Activated CD8-positive, alpha-beta T cell treated with anti-CD3 and anti-CD28 coated beads for 36 hours (primary cell): ENCODE data around the gene SYT1. TPM values are rescaled to one million over a fixed set of nuclear protein-coding genes. Genes with fewer than 3 reads are reported as not detected.

ENCODE experiments used
- ATAC-seq: fragments of 200-7000 bp; cut with Tn5 transposase; one replicate; pipeline ENCODE4 v1.10.0; 2021; ENCODE audit warnings: mild to moderate bottlenecking, moderate library complexity
- CTCF ChIA-PET: fragments of 350-600 bp; sonication (Branson Sonifier 250); formaldehyde crosslinking; loops from one replicate; lab custom pipeline; 2021; ENCODE audit warnings: antibody characterized with exemption; lab: Charles Lee
- POLR2A ChIA-PET: fragments of 350-600 bp; sonication (Branson Sonifier 250); formaldehyde crosslinking; loops from one replicate; lab custom pipeline; 2021; ENCODE audit warnings: antibody characterized with exemption; lab: Charles Lee
- DNase-seq: peaks from one replicate; pipeline ENCODE4 v3.0.0-alpha.2; 2020
- H3K27ac Mint-ChIP-seq: one replicate; pipeline ENCODE4 v1.8.0; 2021; ENCODE audit warnings: mild to moderate bottlenecking, mixed read lengths
- H3K27me3 Mint-ChIP-seq: one replicate; pipeline ENCODE4 v1.8.0; 2021; ENCODE audit warnings: mixed read lengths
- H3K36me3 Mint-ChIP-seq: one replicate; pipeline ENCODE4 v1.8.0; 2021; ENCODE audit warnings: low read depth, mixed read lengths
- H3K4me1 Mint-ChIP-seq: one replicate; pipeline ENCODE4 v1.8.0; 2021; ENCODE audit warnings: low read depth, mixed read lengths
- H3K4me3 Mint-ChIP-seq: one replicate; pipeline ENCODE4 v1.8.0; 2021; ENCODE audit warnings: mild to moderate bottlenecking, moderate library complexity, mixed read lengths
- H3K9me3 Mint-ChIP-seq: one replicate; pipeline ENCODE4 v1.8.0; 2021; ENCODE audit warnings: mixed read lengths
- CTCF ChIP-seq: fragments of 200-600 bp; IDR thresholded peaks from one replicate; pipeline ENCODE4 v1.8.0; 2022; ENCODE audit warnings: antibody characterized with exemption, mild to moderate bottlenecking
- intact Hi-C: fragments of 100-400 bp; cut with micrococcal nuclease; formaldehyde crosslinking; loops from one replicate; pipeline ENCODE4 v1.10.0; 2022
- total RNA-seq, 2 experiments: library from RNA; stranded (reverse); gene quantifications; one replicate each; pipeline ENCODE4 v1.2.3, GENCODE V29; 2021

Gene SYT1
- total RNA-seq, 2 experiments from 2014 or later, result not detected

GRCh38 chr12:79217306-79217705, 352.7 kb downstream of the SYT1 start:
- DNase-seq, result no peak
- Mint-ChIP-seq H3K9me3 (peaks cover 13% of the 10 kb centered on the region), H3K4me3 (no peak overlapping the region), H3K27ac (no peak overlapping the region), H3K27me3 (no peaks in the 10 kb centered on the region), H3K36me3 (no peaks in the 10 kb centered on the region), H3K4me1 (no peaks in the 10 kb centered on the region)
- ChIA-PET POLR2A (no interaction called here), CTCF (no interaction called here)
- ATAC-seq, result no peak
- intact Hi-C loops, result no loop called here
- no peak for TF ChIP-seq CTCF

GRCh38 chr12:79223210-79223609, 358.6 kb downstream of the SYT1 start:
- DNase-seq (no peak), ATAC-seq (no peak)
- intact Hi-C loops, result no loop called here
- Mint-ChIP-seq H3K9me3 (peaks cover 12% of the 10 kb centered on the region), H3K36me3 (peaks cover 1% of the 10 kb centered on the region), H3K27me3 (no peaks in the 10 kb centered on the region), H3K4me3 (no peak overlapping the region), H3K27ac (no peak overlapping the region), H3K4me1 (no peaks in the 10 kb centered on the region)
- ChIA-PET CTCF (no interaction called here), POLR2A (no interaction called here)
- no peak for TF ChIP-seq CTCF

GRCh38 chr12:79223761-79224160, 359.2 kb downstream of the SYT1 start:
- ATAC-seq (no peak), DNase-seq (no peak)
- H3K27me3 Mint-ChIP-seq, result no peaks in the 10 kb centered on the region
- intact Hi-C loops, result no loop called here
- H3K9me3 Mint-ChIP-seq, result peaks cover 12% of the 10 kb centered on the region
- no peak overlapping the region for H3K4me3 Mint-ChIP-seq
- no peak overlapping the region for H3K27ac Mint-ChIP-seq
- POLR2A ChIA-PET, result no interaction called here
- no peaks in the 10 kb centered on the region for H3K4me1 Mint-ChIP-seq
- H3K36me3 Mint-ChIP-seq, result peaks cover 1% of the 10 kb centered on the region
- CTCF ChIA-PET, result no interaction called here
- no peak for TF ChIP-seq CTCF

- Mint-ChIP-seq H3K4me3 (no peak overlapping the region), H3K27me3 (no peaks in the 10 kb centered on the region), H3K27ac (no peak overlapping the region), H3K4me1 (no peaks in the 10 kb centered on the region), H3K9me3 (peaks cover 3% of the 10 kb centered on the region), H3K36me3 (peaks cover 1% of the 10 kb centered on the region)
- ATAC-seq, result no peak
- intact Hi-C loops, result no loop called here
- TF ChIP-seq CTCF, result no peak
- DNase-seq, result no peak
- ChIA-PET POLR2A (no interaction called here), CTCF (no interaction called here)
Measured at GRCh38 chr12:79227091-79227490, 362.5 kb downstream of the SYT1 start.

- Mint-ChIP-seq H3K4me1 (no peaks in the 10 kb centered on the region), H3K4me3 (no peak overlapping the region), H3K36me3 (no peaks in the 10 kb centered on the region), H3K27me3 (no peaks in the 10 kb centered on the region), H3K9me3 (peaks cover 1% of the 10 kb centered on the region), H3K27ac (no peak overlapping the region)
- intact Hi-C loops, result no loop called here
- no peak for DNase-seq
- CTCF ChIA-PET, result no interaction called here
- TF ChIP-seq CTCF, result no peak
- POLR2A ChIA-PET, result no interaction called here
- no peak for ATAC-seq
Measured at GRCh38 chr12:79227646-79228045, 363.1 kb downstream of the SYT1 start.
